GM10847 (cell line): ENCODE measurements around the gene CNOT8.

Experiments
- POLR2A ChIP-seq: IDR thresholded peaks from 2 replicates; pipeline ENCODE4 v1.6.1; 2011; ENCODE audit not compliant: insufficient read length; ENCODE audit errors: extremely low read depth

Gene CNOT8

GRCh38 chr5:154881986-154882385 is 23.6 kb downstream of the CNOT8 start:
- no peak for TF ChIP-seq POLR2A

GRCh38 chr5:154884424-154884823 is 26.0 kb downstream of the CNOT8 start:
- TF ChIP-seq POLR2A: no peak

GRCh38 chr5:154885439-154885838 is 27.0 kb downstream of the CNOT8 start:
- no peak for TF ChIP-seq POLR2A

- TF ChIP-seq POLR2A: no peak
Observed at GRCh38 chr5:154892369-154892771, 33.9 kb downstream of the CNOT8 start.

- no peak for TF ChIP-seq POLR2A
Observed at GRCh38 chr5:154893381-154893780, 35.0 kb downstream of the CNOT8 start.

- TF ChIP-seq POLR2A: no peak
Observed at GRCh38 chr5:154895606-154896561, 37.5 kb downstream of the CNOT8 start.

- no peak for TF ChIP-seq POLR2A
Observed at GRCh38 chr5:154896562-154897165, 38.2 kb downstream of the CNOT8 start.

- no peak for TF ChIP-seq POLR2A
Observed at GRCh38 chr5:154898210-154898609, 39.8 kb downstream of the CNOT8 start.

GRCh38 chr5:154899151-154899816 is 40.9 kb downstream of the CNOT8 start:
- TF ChIP-seq POLR2A: no peak

GRCh38 chr5:154900066-154900465 is 41.6 kb downstream of the CNOT8 start:
- TF ChIP-seq POLR2A: no peak

- TF ChIP-seq POLR2A: no peak
Observed at GRCh38 chr5:154901276-154901675, 42.8 kb downstream of the CNOT8 start.

GRCh38 chr5:154901913-154902312 is 43.5 kb downstream of the CNOT8 start:
- TF ChIP-seq POLR2A: no peak

GRCh38 chr5:154916874-154917273 is 58.4 kb downstream of the CNOT8 start:
- TF ChIP-seq POLR2A: no peak

- no peak for TF ChIP-seq POLR2A
Observed at GRCh38 chr5:154917757-154918156, 59.3 kb downstream of the CNOT8 start.

GRCh38 chr5:154923441-154924430 is 65.3 kb downstream of the CNOT8 start:
- TF ChIP-seq POLR2A: no peak
